ENCODE data around the gene STX2.

DNA sequence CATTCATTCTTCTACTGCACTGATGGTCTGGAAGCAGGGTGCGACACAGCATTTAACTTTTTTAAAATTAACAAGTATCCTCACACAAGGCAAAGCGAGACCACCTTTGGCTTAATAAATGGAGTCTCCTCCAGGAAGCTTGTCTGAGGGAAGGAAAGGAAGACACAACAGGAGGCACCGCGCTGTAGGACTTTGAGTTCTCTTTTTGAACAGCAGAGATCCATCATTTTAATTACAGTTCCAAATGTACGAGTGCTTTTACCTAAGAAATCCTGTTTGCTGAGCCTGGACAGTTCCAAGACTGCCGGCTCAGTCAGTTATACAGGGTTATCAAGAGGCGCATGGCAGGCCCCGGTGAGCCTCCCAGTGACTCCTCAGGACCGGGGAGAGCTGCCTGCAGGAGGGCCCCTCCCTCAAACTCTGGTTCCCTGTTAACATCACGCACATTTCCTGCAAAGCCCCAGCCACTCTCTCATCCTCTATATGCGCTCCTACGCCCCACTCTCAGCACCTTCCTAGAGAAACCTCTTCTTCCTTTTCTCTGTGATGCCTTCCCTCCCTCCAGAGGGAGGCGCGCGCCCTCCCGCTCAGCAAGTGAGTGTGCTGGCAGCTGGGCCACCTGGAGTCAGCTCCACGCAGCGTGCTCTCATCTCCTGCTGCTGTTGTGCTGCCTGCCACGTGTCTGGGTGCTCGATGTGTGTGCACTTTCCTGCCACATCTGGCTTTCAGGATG is 46.1 kb downstream of the STX2 start:
- TF ChIP-seq, protein P1, sequence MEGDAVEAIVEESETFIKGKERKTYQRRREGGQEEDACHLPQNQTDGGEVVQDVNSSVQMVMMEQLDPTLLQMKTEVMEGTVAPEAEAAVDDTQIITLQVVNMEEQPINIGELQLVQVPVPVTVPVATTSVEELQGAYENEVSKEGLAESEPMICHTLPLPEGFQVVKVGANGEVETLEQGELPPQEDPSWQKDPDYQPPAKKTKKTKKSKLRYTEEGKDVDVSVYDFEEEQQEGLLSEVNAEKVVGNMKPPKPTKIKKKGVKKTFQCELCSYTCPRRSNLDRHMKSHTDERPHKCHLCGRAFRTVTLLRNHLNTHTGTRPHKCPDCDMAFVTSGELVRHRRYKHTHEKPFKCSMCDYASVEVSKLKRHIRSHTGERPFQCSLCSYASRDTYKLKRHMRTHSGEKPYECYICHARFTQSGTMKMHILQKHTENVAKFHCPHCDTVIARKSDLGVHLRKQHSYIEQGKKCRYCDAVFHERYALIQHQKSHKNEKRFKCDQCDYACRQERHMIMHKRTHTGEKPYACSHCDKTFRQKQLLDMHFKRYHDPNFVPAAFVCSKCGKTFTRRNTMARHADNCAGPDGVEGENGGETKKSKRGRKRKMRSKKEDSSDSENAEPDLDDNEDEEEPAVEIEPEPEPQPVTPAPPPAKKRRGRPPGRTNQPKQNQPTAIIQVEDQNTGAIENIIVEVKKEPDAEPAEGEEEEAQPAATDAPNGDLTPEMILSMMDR (optimal IDR thresholded peaks at IDR 0.05 in 1 of 3, IDR thresholded peaks at IDR 0.05 in 1 of 3, conservative IDR thresholded peaks at IDR 0.05 in 1 of 3; ENCODE audit: extremely low read depth in 1 of 3, insufficient read depth in 2 of 3, low read length in 3 of 3): no peak
- TF ChIP-seq EZH2 (IDR thresholded peaks at IDR 0.05; ENCODE audit: low read length): no peak
